ENCODE results near the gene TRIM47. TPM values are rescaled to one million over a fixed set of nuclear protein-coding genes. Genes with fewer than 3 reads are reported as not detected.
A peak's percentile ranks its signal among the peaks of the same experiment; 100 is the strongest.

TRIM47 gene
- total RNA-seq, 1 donor from 2014 or later = 54.2 TPM

GRCh38 chr17:75828741-75829140, 49.6 kb downstream of the TRIM47 start:
- DNase-seq = no peak

DNA sequence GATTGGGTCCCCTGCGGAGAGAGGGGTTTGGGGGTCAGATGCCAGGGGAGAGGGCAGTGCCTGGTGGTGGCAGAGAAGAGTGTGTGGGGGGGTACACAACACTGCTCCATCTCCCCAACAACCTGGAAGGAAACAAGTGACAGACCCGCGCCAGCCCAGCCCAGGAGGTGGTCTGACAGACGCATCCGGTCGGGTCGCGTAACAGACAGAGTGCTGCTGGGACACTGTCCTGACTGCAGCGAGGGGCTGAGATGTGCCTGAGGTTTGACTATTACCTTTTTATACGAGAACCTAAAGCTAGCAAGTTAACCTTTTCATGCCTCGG, 50.3 kb downstream of the TRIM47 start:
- peak; percentile 59 for DNase-seq

- peak; percentile 88 for DNase-seq
Measured at GRCh38 chr17:75827308-75828075, 50.9 kb downstream of the TRIM47 start.

DNA sequence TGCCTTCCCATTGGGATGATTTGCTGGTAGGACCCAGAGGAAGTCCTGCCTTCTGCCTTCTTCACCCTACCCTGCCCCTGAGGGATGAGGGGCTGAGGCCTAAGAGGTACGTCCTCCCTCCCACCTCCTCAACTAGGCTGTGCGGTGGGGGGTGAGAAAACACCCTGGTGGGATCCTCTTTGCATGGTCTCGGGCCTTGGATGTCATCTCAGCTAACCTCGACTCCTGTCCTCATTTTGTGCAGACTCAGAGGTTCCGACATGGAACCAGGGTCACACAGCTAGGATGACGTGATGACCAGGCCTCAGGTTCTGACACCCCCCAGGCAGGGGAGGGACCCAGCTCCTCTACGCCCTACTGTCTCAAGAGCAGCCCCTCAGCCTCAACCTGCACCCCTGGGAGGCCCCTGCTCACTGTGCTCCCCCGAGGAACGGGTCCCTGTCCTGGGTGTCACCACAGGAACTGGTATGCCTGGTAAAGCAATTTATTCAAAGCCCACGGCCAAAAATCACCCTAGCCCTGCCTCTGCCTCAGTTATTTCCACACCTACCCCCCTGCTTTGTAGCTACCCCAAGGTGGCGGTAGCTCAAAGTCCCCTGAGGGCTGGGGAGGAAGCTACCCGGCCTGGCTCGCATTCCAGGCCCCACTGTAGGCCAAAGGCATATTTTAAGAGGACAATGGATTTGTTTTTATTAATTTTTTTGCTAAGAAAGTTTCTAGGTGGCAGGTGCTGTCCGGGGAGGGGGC, 51.6 kb downstream of the TRIM47 start:
- DNase-seq = no peak

DNA sequence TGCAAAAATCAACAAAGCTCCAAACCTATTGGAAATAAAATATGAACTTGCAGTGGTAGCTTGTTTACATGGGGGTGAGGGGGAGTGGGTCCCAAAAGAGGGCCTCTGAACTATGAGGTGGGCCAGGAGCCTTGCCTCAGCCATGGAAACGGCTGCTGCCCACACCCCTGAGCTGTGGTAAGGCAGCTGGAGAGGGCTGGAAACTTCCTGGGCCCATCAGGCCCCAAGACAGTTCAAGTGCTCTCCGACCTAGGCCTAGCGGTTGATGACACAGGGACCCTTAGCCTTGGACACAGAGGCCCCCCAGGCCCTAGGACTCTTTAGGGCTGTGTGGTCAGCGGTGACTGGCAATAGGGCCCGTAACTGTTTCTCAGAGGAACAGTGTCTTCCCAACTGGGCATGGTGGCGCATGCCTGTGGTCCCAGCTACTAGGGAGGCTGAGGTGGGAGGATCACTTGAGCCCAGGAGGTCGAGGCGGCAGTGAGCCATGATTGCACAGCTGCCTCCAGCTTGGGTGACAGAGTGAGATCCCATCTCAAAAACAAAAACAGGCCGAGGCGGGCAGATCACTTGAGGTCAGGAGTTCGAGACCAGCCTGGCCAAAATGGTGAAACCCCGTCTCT, 52.5 kb downstream of the TRIM47 start:
- no peak for DNase-seq

DNA sequence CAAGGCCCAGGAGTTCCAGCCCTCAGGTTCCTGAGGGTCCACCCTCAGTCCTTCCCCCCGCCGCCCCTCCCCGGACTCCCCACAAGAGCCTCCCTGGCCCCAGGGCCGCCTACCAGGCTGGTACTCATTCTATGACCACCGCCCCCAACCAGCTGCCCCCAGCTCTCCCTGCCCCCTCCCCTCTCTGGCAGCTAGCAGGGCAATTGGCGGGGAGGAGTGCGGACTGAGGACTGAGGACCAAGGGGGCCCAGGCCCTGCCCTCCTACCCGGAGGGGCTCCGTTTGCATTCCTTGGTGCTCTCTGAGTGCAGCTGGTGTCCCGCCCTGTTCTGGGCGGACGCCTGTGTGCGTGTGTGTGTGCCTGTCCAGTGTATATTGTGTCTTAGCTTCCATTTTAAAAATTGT, 53.2 kb downstream of the TRIM47 start:
- peak; percentile 88 for DNase-seq

GRCh38 chr17:75824666-75825065, 53.7 kb downstream of the TRIM47 start:
- peak; percentile 58 for DNase-seq

Other genes starting within 250 kb of the TRIM47 start
- gene SMIM5, start 245.1 kb downstream of the TRIM47 start, total RNA-seq = 5.9 TPM
- 21.5 TPM for gene RECQL5, start 211.4 kb downstream of the TRIM47 start, total RNA-seq
- gene SAP30BP, start 211.2 kb downstream of the TRIM47 start, total RNA-seq = 57.0 TPM
- 48.2 TPM for gene ITGB4, start 157.1 kb downstream of the TRIM47 start, total RNA-seq
- 17.6 TPM for gene GALK1, start 113.4 kb downstream of the TRIM47 start, total RNA-seq
- 16.9 TPM for gene UNK, start 93.8 kb downstream of the TRIM47 start, total RNA-seq
- gene UNC13D, start 34.2 kb downstream of the TRIM47 start, total RNA-seq = 82.3 TPM
- gene WBP2, start 23.2 kb downstream of the TRIM47 start, total RNA-seq = 22.9 TPM
- gene TRIM65, start 18.4 kb upstream of the TRIM47 start, total RNA-seq = 25.8 TPM
- 62.1 TPM for gene MRPL38, start 26.3 kb upstream of the TRIM47 start, total RNA-seq
- gene FBF1, start 62.5 kb upstream of the TRIM47 start, total RNA-seq = 9.8 TPM
- gene ACOX1, start 100.6 kb upstream of the TRIM47 start, total RNA-seq = 33.8 TPM
- 13.4 TPM for gene TEN1, start 100.7 kb upstream of the TRIM47 start, total RNA-seq
- gene CDK3, start 122.3 kb upstream of the TRIM47 start, total RNA-seq = 7.2 TPM
- gene EVPL, start 148.7 kb upstream of the TRIM47 start, total RNA-seq = 42.3 TPM
- 50.0 TPM for gene SRP68, start 193.9 kb upstream of the TRIM47 start, total RNA-seq
- gene GALR2, start 196.2 kb upstream of the TRIM47 start, total RNA-seq = not detected
- not detected for gene ZACN, start 200.6 kb upstream of the TRIM47 start, total RNA-seq
- 81.2 TPM for gene EXOC7, start 225.2 kb upstream of the TRIM47 start, total RNA-seq